Activated CD4-positive, alpha-beta T cell treated with anti-CD3 and anti-CD28 coated beads, Interleukin-2, Interleukin-4, amounts not matched to agents 100 ng/mL and 50 ng/mL, durations not matched to agents 16 hours and 8 hours (primary cell): ENCODE measurements around the gene CADPS2.

ENCODE experiments used
- DNase-seq: peaks from one replicate; pipeline ENCODE4 v3.0.0-alpha.2; 2020; ENCODE audit warnings: low spot score

Gene CADPS2

DNA sequence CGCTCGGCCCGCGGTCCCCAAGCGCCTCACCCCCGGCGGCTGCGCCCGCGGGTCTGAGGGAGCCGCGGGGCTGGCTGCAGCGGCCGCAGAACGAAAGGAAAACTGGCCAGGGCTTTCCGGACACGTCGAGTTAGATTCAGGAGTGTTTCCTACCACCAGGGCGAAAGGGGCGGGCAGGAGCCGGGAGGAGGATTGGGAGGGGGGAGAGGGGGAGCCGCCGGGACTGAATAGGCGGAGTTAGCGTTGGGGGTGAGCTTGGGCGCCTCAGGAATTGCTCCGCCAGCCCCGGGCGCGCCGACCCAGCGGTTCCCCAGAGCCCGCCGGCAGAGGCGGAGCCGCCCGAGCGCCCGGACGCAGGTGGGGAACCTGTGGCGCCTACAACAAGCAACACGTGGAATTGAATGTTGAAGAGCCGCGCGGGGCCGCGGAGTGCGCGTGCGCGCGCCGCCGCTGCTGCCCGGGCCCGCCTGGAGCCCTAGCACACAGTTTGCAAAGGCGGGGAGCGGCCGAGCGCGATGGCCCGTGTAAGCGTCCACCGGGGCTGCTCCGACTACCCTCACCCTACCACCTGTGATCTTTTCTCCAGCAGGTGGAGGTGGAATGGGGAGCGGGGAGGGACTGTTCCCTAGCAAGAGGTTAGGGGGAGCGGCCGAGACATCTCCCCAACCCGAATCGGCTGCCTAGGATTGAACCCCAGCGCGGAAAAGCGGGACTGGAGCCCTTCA, at the start of gene CADPS2:
CADPS2 (minus strand) TSS at position 104 of the 725 bp plus-strand sequence. CDS start 123 bp downstream, outside the sequence.
- DNase-seq, result peak; percentile 5

DNA sequence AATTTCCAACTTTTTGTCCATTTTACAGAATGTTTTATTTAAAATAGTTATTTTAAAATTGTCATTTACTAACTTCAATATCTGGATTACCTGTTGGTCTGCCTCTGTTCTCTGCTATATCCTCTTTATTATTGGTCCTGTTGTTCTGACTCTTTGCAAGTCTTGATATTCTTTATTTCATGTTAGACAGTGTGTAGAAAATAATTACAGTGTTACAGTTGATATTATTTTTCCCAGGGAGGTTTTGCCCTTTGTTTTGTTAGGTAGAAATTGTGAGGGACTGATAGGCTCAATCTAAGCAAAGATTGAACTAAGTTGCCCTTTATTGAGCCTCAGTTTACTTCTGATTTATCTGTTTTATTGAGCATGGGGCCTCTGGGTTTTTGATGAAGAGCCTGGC, 49.4 kb upstream of the CADPS2 start:
- DNase-seq, result no peak

- DNase-seq, result no peak
These were observed 33.5 kb upstream of the CADPS2 start for GRCh38 chr7:122919643-122920181.

- no peak for DNase-seq
These were observed 28.6 kb upstream of the CADPS2 start for GRCh38 chr7:122914812-122915211.

DNA sequence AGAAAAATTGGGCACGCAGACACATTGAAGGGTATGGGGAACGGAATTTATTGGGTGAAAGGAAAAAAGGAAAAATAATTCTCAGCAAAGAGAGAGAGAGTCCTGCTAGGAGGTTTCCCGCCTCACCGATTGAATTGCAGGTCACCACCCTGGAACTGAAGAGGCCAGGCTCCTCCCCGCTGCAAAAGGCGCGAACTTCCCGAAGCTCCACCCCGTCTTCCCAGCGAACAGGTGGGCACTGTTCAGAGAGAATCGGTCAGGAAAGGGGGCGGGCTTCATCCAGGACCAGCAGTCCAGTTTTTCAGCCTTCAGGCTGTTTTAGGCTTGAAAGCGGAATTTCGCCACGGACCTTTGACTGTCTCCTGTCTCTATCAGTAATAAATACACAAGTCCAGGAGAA, 27.3 kb upstream of the CADPS2 start:
- no peak for DNase-seq

DNA sequence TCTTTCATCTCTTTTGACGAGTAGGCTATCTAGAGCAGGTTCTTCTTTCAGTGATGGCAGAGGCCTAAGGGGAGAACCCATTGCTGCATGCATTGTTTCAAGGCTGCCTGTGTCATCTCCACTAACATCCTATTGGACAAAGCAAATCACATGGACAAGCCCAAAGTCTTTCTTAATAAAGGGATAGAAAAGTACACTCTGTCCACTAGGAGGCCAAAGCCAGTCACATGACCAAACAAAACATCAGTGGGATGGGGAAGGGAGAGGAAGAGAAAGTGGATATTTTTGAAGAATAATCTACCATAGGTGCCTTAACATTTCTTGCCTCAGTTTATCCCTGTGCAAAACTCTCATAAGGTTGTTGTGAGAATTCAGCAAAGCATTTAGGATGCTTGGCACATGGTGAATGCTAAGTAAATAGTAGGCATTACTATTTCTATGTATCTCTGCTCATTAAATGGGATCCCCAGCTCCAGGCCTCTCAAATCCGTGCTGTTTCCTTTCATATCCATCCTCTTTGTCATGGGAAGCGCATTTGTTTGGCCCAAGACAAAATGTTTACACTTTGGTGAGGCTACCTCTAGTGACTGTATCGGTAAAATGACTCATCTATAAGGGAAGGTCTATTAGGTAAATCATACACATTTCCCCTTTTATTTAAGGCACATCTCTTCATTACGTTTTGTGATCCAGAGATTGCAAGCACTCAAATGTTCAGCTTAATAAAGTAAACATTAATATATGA, 16.7 kb upstream of the CADPS2 start:
- DNase-seq, result no peak

- no peak for DNase-seq
These were observed 15.0 kb upstream of the CADPS2 start for GRCh38 chr7:122901250-122901649.

GRCh38 chr7:122896509-122896908, 10.2 kb upstream of the CADPS2 start:
- DNase-seq, result no peak

GRCh38 chr7:122893486-122893885, 7.2 kb upstream of the CADPS2 start:
- no peak for DNase-seq

GRCh38 chr7:122889116-122889515, 2.9 kb upstream of the CADPS2 start:
- DNase-seq, result no peak

GRCh38 chr7:122887848-122888247, 1.6 kb upstream of the CADPS2 start:
- no peak for DNase-seq

- DNase-seq, result no peak
These were observed 938 bp upstream of the CADPS2 start for GRCh38 chr7:122887198-122887597.

- DNase-seq, result no peak
These were observed 490 bp downstream of the CADPS2 start for GRCh38 chr7:122885583-122886356.

- DNase-seq, result no peak
These were observed 2.1 kb downstream of the CADPS2 start for GRCh38 chr7:122884186-122884585.

- no peak for DNase-seq
These were observed 3.1 kb downstream of the CADPS2 start for GRCh38 chr7:122883049-122883680.

GRCh38 chr7:122881324-122881723, 4.9 kb downstream of the CADPS2 start:
- DNase-seq, result no peak

DNA sequence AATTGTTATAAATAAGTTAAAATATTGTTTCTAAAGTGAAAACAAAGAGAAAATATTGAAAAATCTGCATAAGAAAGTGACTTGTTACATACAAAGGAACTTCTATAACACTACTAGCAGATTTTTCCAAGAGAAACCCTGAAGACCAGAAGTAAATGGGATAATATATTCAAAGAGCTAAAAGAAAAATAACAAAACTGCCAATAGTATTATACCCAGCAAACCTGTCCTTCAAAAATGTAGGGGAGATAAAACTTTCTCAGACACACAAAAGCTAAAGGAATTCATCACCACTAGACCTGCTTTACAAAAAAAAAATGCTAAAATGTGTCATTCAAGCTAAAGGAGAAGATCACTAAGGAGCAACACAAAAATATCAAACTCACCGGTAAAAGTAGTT, 17.0 kb downstream of the CADPS2 start:
- no peak for DNase-seq

DNA sequence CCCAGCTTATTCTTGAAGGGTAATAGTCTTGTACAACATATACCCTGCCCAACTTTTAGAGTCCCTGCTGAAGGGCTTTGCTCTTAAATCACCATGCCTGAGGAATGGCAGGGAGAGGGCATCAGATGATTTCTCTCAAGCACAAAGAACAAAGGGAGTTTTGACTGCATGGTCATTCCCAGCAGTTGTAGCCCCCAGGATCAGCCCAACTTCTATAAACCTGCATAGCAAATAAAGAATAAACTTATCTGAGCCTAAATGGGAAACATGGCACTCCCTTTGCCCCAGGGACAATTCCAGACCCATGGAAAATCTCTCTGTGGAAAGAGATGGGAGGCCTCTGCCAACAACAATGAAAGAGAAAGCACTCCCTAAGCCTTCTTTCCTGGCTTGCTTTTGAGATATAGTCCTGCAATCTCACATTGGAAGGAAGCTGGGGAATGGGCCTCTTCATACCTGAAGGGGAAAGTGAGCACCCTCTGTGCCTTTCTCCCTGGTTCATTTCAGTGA, 18.7 kb downstream of the CADPS2 start:
- DNase-seq, result no peak

GRCh38 chr7:122864838-122865237, 21.4 kb downstream of the CADPS2 start:
- no peak for DNase-seq

GRCh38 chr7:122864016-122864415, 22.2 kb downstream of the CADPS2 start:
- no peak for DNase-seq

GRCh38 chr7:122858320-122858719, 27.9 kb downstream of the CADPS2 start:
- DNase-seq, result no peak

- DNase-seq, result no peak
These were observed 35.7 kb downstream of the CADPS2 start for GRCh38 chr7:122850528-122850927.
